GM12872 (cell line): ENCODE results near the gene GPER1.

Experiments
- CTCF ChIP-seq: IDR thresholded peaks from 3 replicates; pipeline ENCODE4 v1.5.1; 2011; ENCODE audit warnings: low read depth, mild to moderate bottlenecking, low read length, moderate library complexity; ENCODE audit not compliant: insufficient read depth

Gene GPER1

GRCh38 chr7:1045069-1046063 is 42.5 kb upstream of the GPER1 start:
- TF ChIP-seq CTCF = no peak

GRCh38 chr7:1046722-1047679 is 40.9 kb upstream of the GPER1 start:
- no peak for TF ChIP-seq CTCF

- no peak for TF ChIP-seq CTCF
Observed at GRCh38 chr7:1049006-1049741, 38.7 kb upstream of the GPER1 start.

- TF ChIP-seq CTCF = no peak
Observed at GRCh38 chr7:1049801-1050200, 38.1 kb upstream of the GPER1 start.

GRCh38 chr7:1050254-1050906 is 37.5 kb upstream of the GPER1 start:
- no peak for TF ChIP-seq CTCF

- no peak for TF ChIP-seq CTCF
Observed at GRCh38 chr7:1050956-1051690, 36.8 kb upstream of the GPER1 start.
